KMS-11 (cell line): ENCODE measurements around the gene COA5.

Experiments used
- H2AFZ ChIP-seq: fragments of 200-600 bp; sonication (generic); 2 replicates; pipeline ENCODE4 v1.6.1; 2016; ENCODE audit warnings: antibody characterized with exemption, mixed run types, low read depth
- H3K27ac ChIP-seq: fragments of 200-600 bp; sonication (generic); 2 replicates; pipeline ENCODE4 v1.6.1; 2016; ENCODE audit warnings: mild to moderate bottlenecking, mixed run types
- H3K27me3 ChIP-seq: fragments of 200-600 bp; sonication (generic); 2 replicates; pipeline ENCODE4 v1.6.1; 2017; ENCODE audit warnings: mild to moderate bottlenecking, low read depth, mixed run types, moderate library complexity; ENCODE audit not compliant: insufficient read depth
- H3K36me3 ChIP-seq: fragments of 200-600 bp; sonication (generic); 2 replicates; pipeline ENCODE4 v1.6.1; 2017; ENCODE audit warnings: mild to moderate bottlenecking, mixed run types; ENCODE audit not compliant: insufficient read depth
- H3K4me1 ChIP-seq: fragments of 200-600 bp; sonication (generic); 2 replicates; pipeline ENCODE4 v1.6.1; 2016; ENCODE audit warnings: mild to moderate bottlenecking, low read depth, mixed run types; ENCODE audit not compliant: poor library complexity, severe bottlenecking
- H3K4me2 ChIP-seq: fragments of 200-600 bp; sonication (generic); 2 replicates; pipeline ENCODE4 v1.7.0; 2016; ENCODE audit warnings: mild to moderate bottlenecking, mixed run types
- H3K4me3 ChIP-seq: fragments of 200-600 bp; sonication (generic); IDR thresholded peaks from 2 replicates; pipeline ENCODE4 v1.6.1; 2017; ENCODE audit warnings: low read depth, low read length, mixed read lengths; ENCODE audit not compliant: insufficient read depth
- H3K79me2 ChIP-seq: fragments of 200-600 bp; sonication (generic); 2 replicates; pipeline ENCODE4 v1.6.1; 2016; ENCODE audit warnings: low read depth, mixed run types; ENCODE audit not compliant: insufficient read depth
- H3K9ac ChIP-seq: fragments of 200-600 bp; sonication (generic); 2 replicates; pipeline ENCODE4 v1.6.1; 2016; ENCODE audit warnings: mild to moderate bottlenecking, mixed run types
- H4K20me1 ChIP-seq: fragments of 200-600 bp; sonication (generic); 2 replicates; pipeline ENCODE4 v1.6.1; 2016; ENCODE audit warnings: mild to moderate bottlenecking, mixed run types; ENCODE audit not compliant: insufficient read depth
- CTCF ChIP-seq: fragments of 200-600 bp; sonication (generic); conservative IDR thresholded peaks from 2 replicates; pipeline ENCODE4 v1.6.1; 2017; ENCODE audit warnings: low read depth, mild to moderate bottlenecking, antibody characterized with exemption, low read length, moderate library complexity, mixed read lengths

The COA5 gene

DNA sequence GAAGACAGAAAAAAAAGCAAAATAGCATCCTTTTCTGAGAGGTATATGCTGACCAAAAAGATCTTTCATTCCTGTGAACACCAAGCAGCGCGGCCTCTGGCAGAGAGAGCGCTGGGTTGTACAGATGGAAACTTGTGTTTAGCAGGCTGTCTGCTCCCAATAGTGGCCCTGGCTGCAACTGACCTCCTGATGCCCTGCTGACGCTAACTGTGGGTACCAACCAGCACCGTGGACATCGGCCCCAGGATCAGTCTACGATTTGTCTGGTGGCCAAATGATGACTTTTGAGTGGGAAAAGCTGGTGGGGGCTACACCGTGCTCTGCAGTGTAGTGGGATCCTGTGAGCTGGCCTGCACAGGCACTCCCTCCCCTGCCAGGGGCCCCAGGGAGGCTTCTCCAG, 15.7 kb downstream of the COA5 start:
- Histone ChIP-seq H2AFZ (no peak overlapping the region), H3K79me2 (no peaks in the 10 kb centered on the region), H3K27ac (no peak overlapping the region), H4K20me1 (no peaks in the 10 kb centered on the region), H3K4me2 (no peak overlapping the region), H3K27me3 (no peaks in the 10 kb centered on the region), H3K4me1 (no peaks in the 10 kb centered on the region), H3K4me3 (no peak overlapping the region), H3K9ac (no peak overlapping the region), H3K36me3 (no peaks in the 10 kb centered on the region)
- TF ChIP-seq CTCF, result no peak

- no peak overlapping the region for H3K4me2 ChIP-seq
- TF ChIP-seq CTCF, result no peak
- H4K20me1 ChIP-seq, result no peaks in the 10 kb centered on the region
- H2AFZ ChIP-seq, result no peak overlapping the region
- no peak overlapping the region for H3K9ac ChIP-seq
- H3K27ac ChIP-seq, result no peak overlapping the region
- H3K4me1 ChIP-seq, result no peaks in the 10 kb centered on the region
- H3K79me2 ChIP-seq, result no peaks in the 10 kb centered on the region
- H3K4me3 ChIP-seq, result no peak overlapping the region
- H3K27me3 ChIP-seq, result no peaks in the 10 kb centered on the region
- H3K36me3 ChIP-seq, result no peaks in the 10 kb centered on the region
Observed at GRCh38 chr2:98589489-98589888, 18.8 kb downstream of the COA5 start.

GRCh38 chr2:98588880-98589431, 19.4 kb downstream of the COA5 start:
- H3K9ac ChIP-seq, result no peak overlapping the region
- H3K4me2 ChIP-seq, result no peak overlapping the region
- H2AFZ ChIP-seq, result no peak overlapping the region
- no peaks in the 10 kb centered on the region for H3K36me3 ChIP-seq
- H3K27me3 ChIP-seq, result no peaks in the 10 kb centered on the region
- no peak overlapping the region for H3K27ac ChIP-seq
- no peaks in the 10 kb centered on the region for H3K4me1 ChIP-seq
- H3K79me2 ChIP-seq, result no peaks in the 10 kb centered on the region
- H3K4me3 ChIP-seq, result no peak overlapping the region
- TF ChIP-seq CTCF, result no peak
- H4K20me1 ChIP-seq, result no peaks in the 10 kb centered on the region

DNA sequence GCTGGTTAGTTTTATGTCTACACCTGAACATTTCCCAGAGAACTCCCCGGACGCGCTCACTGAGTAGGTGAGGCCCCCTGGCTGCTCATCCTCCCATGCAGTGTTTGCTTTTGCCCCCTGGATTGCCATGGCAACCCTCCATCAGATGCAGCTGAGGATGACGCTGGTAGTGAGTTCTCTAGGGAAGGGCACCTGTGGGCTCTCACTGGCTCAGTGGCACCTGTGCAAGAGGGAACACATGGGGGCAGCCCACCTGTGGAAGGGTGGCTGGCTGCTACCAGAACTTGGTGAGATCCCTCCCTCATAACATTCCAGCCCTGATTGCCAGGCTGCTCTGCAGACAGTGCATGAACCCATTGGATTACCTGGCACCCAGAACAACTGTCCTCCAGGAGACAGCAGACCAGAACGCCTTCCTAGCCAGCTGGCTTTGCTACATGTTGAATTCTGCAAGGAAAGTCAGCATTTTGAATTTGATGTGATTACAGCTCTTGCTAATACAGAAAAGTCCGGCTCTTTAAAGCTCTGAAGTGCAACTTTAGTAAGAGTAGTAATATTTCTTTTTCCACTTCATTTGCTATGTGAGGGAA, 21.7 kb downstream of the COA5 start:
- H2AFZ ChIP-seq, result no peak overlapping the region
- H3K4me1 ChIP-seq, result no peaks in the 10 kb centered on the region
- H3K27ac ChIP-seq, result no peak overlapping the region

More for the DNA sequence above, 21.7 kb downstream of the COA5 start:
- Histone ChIP-seq H3K4me2 (no peak overlapping the region), H3K9ac (no peak overlapping the region), H3K36me3 (no peaks in the 10 kb centered on the region), H4K20me1 (no peaks in the 10 kb centered on the region), H3K27me3 (no peaks in the 10 kb centered on the region), H3K79me2 (no peaks in the 10 kb centered on the region), H3K4me3 (no peak overlapping the region)
- no peak for TF ChIP-seq CTCF
